RWPE2 (cell line): ENCODE measurements around the gene SYTL2.

Experiments
- ATAC-seq: fragments of 200-7000 bp; cut with Tn5 transposase; 3 replicates; pipeline ENCODE4 v1.9.1; 2021; ENCODE audit warnings: low read depth
- DNase-seq: peaks from one replicate; pipeline ENCODE4 v3.0.0-alpha.2; 2020; ENCODE audit warnings: low spot score
- H3K27ac ChIP-seq: fragments of 450-650 bp; 2 replicates; pipeline ENCODE4 v1.5.1; 2017; ENCODE audit warnings: mild to moderate bottlenecking; ENCODE audit not compliant: poor library complexity, severe bottlenecking
- H3K27me3 ChIP-seq: fragments of 250-450 bp; sonication (Bioruptor Pico); 2 replicates; pipeline ENCODE4 v1.5.1; 2021; ENCODE audit warnings: mild to moderate bottlenecking, moderate library complexity; ENCODE audit not compliant: insufficient read depth, poor library complexity, severe bottlenecking
- H3K36me3 ChIP-seq: fragments of 250-450 bp; sonication (Bioruptor Pico); 2 replicates; pipeline ENCODE4 v1.5.1; 2020; ENCODE audit warnings: low read depth, mild to moderate bottlenecking, moderate library complexity
- H3K4me1 ChIP-seq: fragments of 250-450 bp; sonication (Bioruptor Pico); 2 replicates; pipeline ENCODE4 v1.5.1; 2021; ENCODE audit warnings: mild to moderate bottlenecking, moderate library complexity; ENCODE audit not compliant: insufficient read depth, poor library complexity, severe bottlenecking
- H3K4me3 ChIP-seq: fragments of 250-450 bp; sonication (Bioruptor Pico); 2 replicates; pipeline ENCODE4 v1.5.1; 2021; ENCODE audit warnings: mild to moderate bottlenecking, moderate library complexity; ENCODE audit not compliant: severe bottlenecking
- H3K9me3 ChIP-seq: fragments of 250-450 bp; sonication (Bioruptor Pico); 2 replicates; pipeline ENCODE4 v1.5.1; 2021; ENCODE audit warnings: mild to moderate bottlenecking, moderate library complexity; ENCODE audit not compliant: severe bottlenecking
- CTCF ChIP-seq: fragments of 450-650 bp; IDR thresholded peaks from one replicate; pipeline ENCODE4 v1.5.1; 2017; ENCODE audit warnings: mild to moderate bottlenecking, moderate library complexity; ENCODE audit not compliant: poor library complexity, severe bottlenecking

Gene SYTL2

GRCh38 chr11:85712953-85713352 lies 98.0 kb downstream of the SYTL2 start:
- Histone ChIP-seq H3K36me3 (no peaks in the 10 kb centered on the region; the same call in 1 of the 2 replicates), H3K27me3 (no peaks in the 10 kb centered on the region), H3K9me3 (no peaks in the 10 kb centered on the region), H3K4me1 (no peaks in the 10 kb centered on the region), H3K27ac (no peak overlapping the region), H3K4me3 (no peak overlapping the region)
- no peak for TF ChIP-seq CTCF
- DNase-seq: no peak
- ATAC-seq: no peak

GRCh38 chr11:85710917-85711316 lies 100.0 kb downstream of the SYTL2 start:
- Histone ChIP-seq H3K27ac (no peak overlapping the region), H3K27me3 (no peaks in the 10 kb centered on the region), H3K36me3 (no peaks in the 10 kb centered on the region; the same call in 1 of the 2 replicates), H3K4me1 (no peaks in the 10 kb centered on the region), H3K9me3 (no peaks in the 10 kb centered on the region), H3K4me3 (no peak overlapping the region)
- no peak for ATAC-seq
- no peak for DNase-seq
- no peak for TF ChIP-seq CTCF

- DNase-seq: no peak
- H3K9me3 ChIP-seq: no peaks in the 10 kb centered on the region
- H3K4me1 ChIP-seq: no peaks in the 10 kb centered on the region
- no peaks in the 10 kb centered on the region for H3K27me3 ChIP-seq
- no peak overlapping the region for H3K27ac ChIP-seq
- ATAC-seq: no peak
- no peak overlapping the region for H3K4me3 ChIP-seq
- H3K36me3 ChIP-seq: no peaks in the 10 kb centered on the region
- TF ChIP-seq CTCF: no peak
Observed at GRCh38 chr11:85709941-85710702, 100.8 kb downstream of the SYTL2 start.

GRCh38 chr11:85705800-85706199 lies 105.1 kb downstream of the SYTL2 start:
- H3K4me1 ChIP-seq: no peaks in the 10 kb centered on the region
- H3K27me3 ChIP-seq: peaks cover 3% of the 10 kb centered on the region
- no peak for DNase-seq
- H3K4me3 ChIP-seq: no peak overlapping the region
- TF ChIP-seq CTCF: no peak
- no peaks in the 10 kb centered on the region for H3K36me3 ChIP-seq
- ATAC-seq: no peak
- H3K9me3 ChIP-seq: peaks cover 2% of the 10 kb centered on the region
- H3K27ac ChIP-seq: no peak overlapping the region

GRCh38 chr11:85704967-85705366 lies 106.0 kb downstream of the SYTL2 start:
- H3K27ac ChIP-seq: no peak overlapping the region
- H3K4me1 ChIP-seq: no peaks in the 10 kb centered on the region

More at GRCh38 chr11:85704967-85705366, 106.0 kb downstream of the SYTL2 start:
- TF ChIP-seq CTCF: no peak
- ATAC-seq (no peak), DNase-seq (no peak)
- Histone ChIP-seq H3K36me3 (no peaks in the 10 kb centered on the region), H3K27me3 (peaks cover 3% of the 10 kb centered on the region), H3K9me3 (peaks cover 2% of the 10 kb centered on the region), H3K4me3 (no peak overlapping the region)
